Liver (tissue), 9 donors: ENCODE measurements around the gene DYNC1I2. TPM values are rescaled to one million over a fixed set of nuclear protein-coding genes. Genes with fewer than 3 reads are reported as not detected.

Source experiments
- DNase-seq: peaks from one replicate; pipeline ENCODE4 v3.0.0-alpha.2; 2017; ENCODE audit warnings: low spot score
- H3K27ac ChIP-seq, 2 donors: one replicate each; pipeline ENCODE4 v1.7.0; 2013; ENCODE audit warnings: inconsistent platforms in 2 of 2, low read length in 2 of 2, control low read depth in 1 of 2, low read depth in 1 of 2, mild to moderate bottlenecking in 1 of 2
- H3K27me3 ChIP-seq, 4 donors: one replicate each; pipeline versions ENCODE4 v1.6.1 to v1.7.0; 2013; ENCODE audit warnings: low read length in 3 of 4, inconsistent platforms in 1 of 4, mild to moderate bottlenecking in 1 of 4, moderate library complexity in 1 of 4; ENCODE audit not compliant: control insufficient read depth in 4 of 4, insufficient read depth in 4 of 4
- H3K36me3 ChIP-seq, 4 donors: one replicate each; pipeline versions ENCODE4 v1.6.1 to v1.7.0; 2013; ENCODE audit warnings: low read length in 3 of 4, mild to moderate bottlenecking in 3 of 4, low read depth in 1 of 4, moderate library complexity in 1 of 4; ENCODE audit not compliant: control insufficient read depth in 4 of 4, insufficient read depth in 3 of 4
- H3K4me1 ChIP-seq, 4 donors: one replicate each; pipeline versions ENCODE4 v1.6.1 to v1.7.0; 2013; ENCODE audit warnings: low read length in 3 of 4, mild to moderate bottlenecking in 3 of 4, moderate library complexity in 1 of 4; ENCODE audit not compliant: control insufficient read depth in 4 of 4, insufficient read depth in 4 of 4
- H3K4me3 ChIP-seq, 3 donors: one replicate each; pipeline versions ENCODE4 v1.6.1 to v1.7.0; 2013; ENCODE audit warnings: low read length in 3 of 3, control low read depth in 1 of 3, low read depth in 1 of 3, mild to moderate bottlenecking in 1 of 3
- H3K9ac ChIP-seq, 2 donors: one replicate each; pipeline ENCODE4 v1.7.0; 2013; ENCODE audit warnings: low read length in 2 of 2, mild to moderate bottlenecking in 2 of 2, moderate library complexity in 2 of 2, control low read depth in 1 of 2, low read depth in 1 of 2
- H3K9me3 ChIP-seq, 4 donors: one replicate each; pipeline versions ENCODE4 v1.6.1 to v1.7.0; 2013; ENCODE audit warnings: low read length in 3 of 4; ENCODE audit not compliant: control insufficient read depth in 4 of 4
- ATF3 ChIP-seq: IDR thresholded peaks from 2 replicates; pipeline ENCODE4 v1.6.1; 2016; ENCODE audit warnings: antibody characterized with exemption
- CTCF ChIP-seq: fragments of 150-350 bp; IDR thresholded peaks from 2 replicates; pipeline ENCODE4 v1.5.1; 2017; ENCODE audit warnings: improper control_type of control experiment, low read depth, low read length; ENCODE audit not compliant: missing input control
- EGR1 ChIP-seq, 2 donors: IDR thresholded peaks; 2 replicates each; pipeline ENCODE4 v1.6.1; 2016 to 2018; ENCODE audit warnings: antibody characterized with exemption in 2 of 2, low read depth in 2 of 2
- FOXA2 ChIP-seq: IDR thresholded peaks from 2 replicates; pipeline ENCODE4 v1.6.1; 2016; ENCODE audit warnings: antibody characterized with exemption
- GABPA ChIP-seq, 2 donors: IDR thresholded peaks in 1 of 2; conservative IDR thresholded peaks in 1 of 2; 2 replicates each; pipeline ENCODE4 v1.6.1; 2016; ENCODE audit warnings: antibody characterized with exemption in 2 of 2, mild to moderate bottlenecking in 1 of 2, moderate library complexity in 1 of 2
- HNF4A ChIP-seq, 2 donors: conservative IDR thresholded peaks; 2 replicates each; pipeline ENCODE4 v1.6.1; 2016; ENCODE audit warnings: antibody characterized with exemption in 2 of 2, mild to moderate bottlenecking in 2 of 2
- HNF4G ChIP-seq: IDR thresholded peaks from 2 replicates; pipeline ENCODE4 v1.6.1; 2016; ENCODE audit warnings: antibody characterized with exemption
- JUND ChIP-seq, 2 donors: IDR thresholded peaks; 2 replicates each; pipeline ENCODE4 v1.6.1; 2016; ENCODE audit warnings: antibody characterized with exemption in 2 of 2
- MAX ChIP-seq: IDR thresholded peaks from 2 replicates; pipeline ENCODE4 v1.6.1; 2016; ENCODE audit warnings: antibody characterized with exemption
- NR2F2 ChIP-seq: IDR thresholded peaks from 2 replicates; pipeline ENCODE4 v1.6.1; 2016; ENCODE audit warnings: antibody characterized with exemption
- REST ChIP-seq: IDR thresholded peaks from 2 replicates; pipeline ENCODE4 v1.6.1; 2016; ENCODE audit warnings: antibody characterized with exemption, mild to moderate bottlenecking
- RXRA ChIP-seq, 2 donors: IDR thresholded peaks; 2 replicates each; pipeline ENCODE4 v1.6.1; 2017 to 2018; ENCODE audit warnings: antibody characterized with exemption in 2 of 2, mild to moderate bottlenecking in 1 of 2
- SP1 ChIP-seq: IDR thresholded peaks from 2 replicates; pipeline ENCODE4 v1.6.1; 2018; ENCODE audit warnings: antibody characterized with exemption, mild to moderate bottlenecking
- TAF1 ChIP-seq: conservative IDR thresholded peaks from 2 replicates; pipeline ENCODE4 v1.6.1; 2016; ENCODE audit warnings: antibody characterized with exemption, mild to moderate bottlenecking
- YY1 ChIP-seq: IDR thresholded peaks from 2 replicates; pipeline ENCODE4 v1.6.1; 2016; ENCODE audit warnings: antibody characterized with exemption, mild to moderate bottlenecking
- ZBTB33 ChIP-seq: IDR thresholded peaks from 2 replicates; pipeline ENCODE4 v1.6.1; 2016; ENCODE audit warnings: antibody characterized with exemption
- WGBS: extraction: QIAGEN DNeasy Blood & Tissue Kit; methylation state at CpG from one replicate; pipeline ENCODE4 v1.1.7; 2013; 5-methylcytosine and 5-hydroxymethylcytosine counted together
- polyA plus RNA-seq, 2 donors: library from polyadenylated mRNA; stranded (reverse) in 1 of 2; unstranded in 1 of 2; fragments of 200-250 nt in 1 of 2; fragments of >200 nt in 1 of 2; fragmentation: Nextera tagmentation in 1 of 2; extraction: Ambion mirVana in 1 of 2; gene quantifications; one replicate each; pipeline versions ENCODE4 v1.2.1 to v1.2.3, GENCODE V29; 2013 to 2015
- total RNA-seq, 2 donors: library from RNA; depleted of rRNA; stranded (reverse); fragments of >200 nt; gene quantifications; one replicate each; pipeline ENCODE4 v1.2.3, GENCODE V29; 2014
- donor health status: healthy.
- donor health status: healthy.
- donor health status: healthy.
- donor health status: healthy.
- donor health status: healthy.

Gene DYNC1I2
- total and polyA plus RNA-seq, 4 donors, result 20.4 to 45.2 (median 28.1) TPM

GRCh38 chr2:171787333-171788072 lies 100.2 kb downstream of the DYNC1I2 start:
- Histone ChIP-seq H3K4me1 (no peaks in the 10 kb centered on the region), H3K4me3 (no peak overlapping the region), H3K9me3 (no peaks in the 10 kb centered on the region), H3K27ac (no peak overlapping the region), H3K36me3 (peaks cover 0 to 2% (median 0%) of the 10 kb centered on the region in 4 donors), H3K27me3 (no peaks in the 10 kb centered on the region), H3K9ac (no peak overlapping the region)
- 69% methylated on average over 11 of the region's 11 CpGs for WGBS
- DNase-seq, result no peak
- TF ChIP-seq HNF4A (conservative IDR thresholded peaks at IDR 0.05) (peak in 1 of 2 donors; percentile 11), NR2F2 (no peak)

- H3K27ac ChIP-seq, result no peak overlapping the region
- no peaks in the 10 kb centered on the region for H3K9me3 ChIP-seq
- peaks cover 0 to 2% (median 0%) of the 10 kb centered on the region in 4 donors for H3K36me3 ChIP-seq
- H3K4me1 ChIP-seq, result no peaks in the 10 kb centered on the region
- 82% methylated on average over 7 of the region's 7 CpGs for WGBS
- no peak overlapping the region for H3K4me3 ChIP-seq
- H3K9ac ChIP-seq, result no peak overlapping the region
- no peaks in the 10 kb centered on the region for H3K27me3 ChIP-seq
- no peak for DNase-seq
- no peak for TF ChIP-seq REST
- TF ChIP-seq CTCF, result no peak
- no peak for TF ChIP-seq EGR1 (IDR thresholded peaks at IDR 0.05; ENCODE audit: low read depth in 2 of 2)
- no peak for TF ChIP-seq ATF3
- TF ChIP-seq YY1, result no peak
- no peak for TF ChIP-seq MAX
- TF ChIP-seq ZBTB33, result no peak
- no peak for TF ChIP-seq TAF1
- no peak for TF ChIP-seq JUND (IDR thresholded peaks at IDR 0.05)
- TF ChIP-seq GABPA (IDR thresholded peaks at IDR 0.05 in 1 of 2, conservative IDR thresholded peaks at IDR 0.05 in 1 of 2), result no peak
- TF ChIP-seq FOXA2, result no peak
- TF ChIP-seq SP1, result no peak
- no peak for TF ChIP-seq HNF4G
- no peak for TF ChIP-seq NR2F2
- no peak for TF ChIP-seq RXRA (IDR thresholded peaks at IDR 0.05)
Measured at GRCh38 chr2:171788316-171788993, 101.2 kb downstream of the DYNC1I2 start.
